Measurements from ENCODE around the gene CALR. TPM values are rescaled to one million over a fixed set of nuclear protein-coding genes. Genes with fewer than 3 reads are reported as not detected.

The CALR gene
- total and polyA plus RNA-seq, 12 donors: 224 to 1,489 (median 613) TPM

GRCh38 chr19:12935071-12935470 is 3.3 kb upstream of the CALR start:
- WGBS, 4 donors: 80 to 89% (median 85%) methylated on average over 10 of the region's 10 CpGs
- H3K4me3 ChIP-seq: no peak overlapping the region

GRCh38 chr19:12936582-12936981 is 1.8 kb upstream of the CALR start:
- no peaks in the 10 kb centered on the region for H3K27me3 ChIP-seq
- peaks cover 14 to 39% of the 10 kb centered on the region in 2 donors for H3K4me1 ChIP-seq (replicated peaks in 1 of 2)
- H3K27ac ChIP-seq: no peak overlapping the region
- TF ChIP-seq POLR2A (IDR thresholded peaks at IDR 0.05) (no peak), CTCF (IDR thresholded peaks at IDR 0.05) (no peak)
- DNase-seq: no peak
- H3K4me3 ChIP-seq: no peak overlapping the region
- H3K36me3 ChIP-seq (replicated peaks in 1 of 2): peaks cover 0 to 22% of the 10 kb centered on the region in 2 donors
- intact Hi-C loops (cut with DNase I): no loop called here
- 74 to 77% (median 75%) methylated on average over 7 of the region's 7 CpGs for WGBS, 4 donors
- H3K9me3 ChIP-seq (replicated peaks in 1 of 3): no peaks in the 10 kb centered on the region

More at GRCh38 chr19:12935071-12935470, 3.3 kb upstream of the CALR start:
- Histone ChIP-seq H3K9me3 (replicated peaks in 1 of 3) (no peaks in the 10 kb centered on the region), H3K4me1 (replicated peaks in 1 of 2) (peaks cover 14 to 24% of the 10 kb centered on the region in 2 donors), H3K27ac (no peak overlapping the region), H3K27me3 (no peaks in the 10 kb centered on the region), H3K36me3 (replicated peaks in 1 of 2) (peaks cover 0 to 11% of the 10 kb centered on the region in 2 donors)
- TF ChIP-seq CTCF (IDR thresholded peaks at IDR 0.05): no peak
- intact Hi-C loops (cut with DNase I): no loop called here
- no peak for DNase-seq

GRCh38 chr19:12937093-12937926 is 1.1 kb upstream of the CALR start:
- Histone ChIP-seq H3K4me3 (peak overlapping the region in 3 of 4 donors; percentile 14 to 97 (median 21)), H3K36me3 (replicated peaks in 1 of 2) (peaks cover 0 to 30% of the 10 kb centered on the region in 2 donors), H3K4me1 (replicated peaks in 1 of 2) (peaks cover 14 to 39% of the 10 kb centered on the region in 2 donors), H3K27ac (peak overlapping the region in 2 of 5 donors; percentile 64 to 66), H3K27me3 (no peaks in the 10 kb centered on the region), H3K9me3 (replicated peaks in 1 of 3) (no peaks in the 10 kb centered on the region)
- intact Hi-C loops (cut with DNase I): no loop called here
- TF ChIP-seq CTCF (IDR thresholded peaks at IDR 0.05): no peak
- TF ChIP-seq POLR2A (IDR thresholded peaks at IDR 0.05): no peak
- DNase-seq: peak in 3 of 7 donors; percentile 44 to 57 (median 47)
- WGBS, 4 donors: 23 to 30% (median 26%) methylated on average over 17 to 23 of the region's 23 CpGs

- intact Hi-C loops (cut with DNase I): no loop called here
- peak overlapping the region; percentile 74 to 100 (median 98) for H3K4me3 ChIP-seq
- WGBS, 4 donors: 0 to 1% (median 1%) methylated on average over 19 to 54 of the region's 54 CpGs
- H3K4me1 ChIP-seq (replicated peaks in 1 of 2): peaks cover 6 to 36% of the 10 kb centered on the region in 2 donors
- peak overlapping the region; percentile 67 to 94 (median 91) for H3K27ac ChIP-seq
- H3K36me3 ChIP-seq (replicated peaks in 1 of 2): peaks cover 0 to 46% of the 10 kb centered on the region in 2 donors
- peak in 4 of 7 donors; percentile 53 to 60 (median 56) for DNase-seq
- no peaks in the 10 kb centered on the region for H3K27me3 ChIP-seq
- TF ChIP-seq CTCF (IDR thresholded peaks at IDR 0.05): peak in 3 of 6 experiments; percentile 25 to 59 (median 28)
- TF ChIP-seq POLR2A (IDR thresholded peaks at IDR 0.05): peak in 1 of 2 donors; percentile 17
- no peaks in the 10 kb centered on the region for H3K9me3 ChIP-seq (replicated peaks in 1 of 3)
These were observed 581 bp downstream of the CALR start for GRCh38 chr19:12938779-12939601.

All from adrenal gland (tissue), 12 donors.